Endothelial cell of umbilical vein (primary cell): ENCODE data around the gene SH2D3C. TPM values are rescaled to one million over a fixed set of nuclear protein-coding genes. Genes with fewer than 3 reads are reported as not detected.

ENCODE experiments used
- BruUV-seq: library from RNA; stranded (reverse); fragments of 400-500 nt; replicated peaks from 2 replicates; lab custom pipeline; 2021; lab: Mats Ljungman, UMichigan
- CTCF ChIA-PET: fragments of 300-600, 350-600 bp; sonication (Branson Sonifier 250); formaldehyde crosslinking; loops from one replicate; lab custom pipeline; 2021; ENCODE audit warnings: antibody characterized with exemption, inconsistent platforms; lab: Charles Lee
- POLR2A ChIA-PET: fragments of 300-600, 350-600 bp; sonication (Branson Sonifier 250); formaldehyde crosslinking; loops from one replicate; lab custom pipeline; 2021; ENCODE audit warnings: antibody characterized with exemption, inconsistent platforms; lab: Charles Lee
- DNase-seq: peaks from one replicate; pipeline ENCODE4 v3.0.0-alpha.2; 2011; ENCODE audit warnings: low read depth, low spot score
- FAIRE-seq: peaks from 2 replicates; lab custom pipeline; 2011; peaks lifted over from hg19 to GRCh38; lab: Jason Lieb, UNC
- H2AFZ ChIP-seq: 2 replicates; pipeline ENCODE4 v1.6.0; 2012; ENCODE audit warnings: low read depth, low read length, control low read depth, inconsistent platforms
- H3K27ac ChIP-seq: 2 replicates; pipeline ENCODE4 v1.5.1; 2011; ENCODE audit warnings: low read depth, mild to moderate bottlenecking, control low read depth, low read length, moderate library complexity; ENCODE audit not compliant: insufficient read depth
- H3K27me3 ChIP-seq, 2 experiments: 2 replicates each; pipeline versions ENCODE4 v1.6.0 to v1.6.1; 2011; ENCODE audit warnings: low read length in 2 of 2, mixed read lengths in 1 of 2; ENCODE audit not compliant: control insufficient read depth in 2 of 2, insufficient read depth in 2 of 2
- H3K36me3 ChIP-seq, 2 experiments: 2 replicates in 1 of 2; 3 replicates in 1 of 2; pipeline ENCODE4 v1.5.1; 2011; ENCODE audit warnings: low read length in 2 of 2, mild to moderate bottlenecking in 1 of 2, moderate library complexity in 1 of 2; ENCODE audit not compliant: control insufficient read depth in 2 of 2, insufficient read depth in 2 of 2; ENCODE audit errors: extremely low read depth in 1 of 2
- H3K4me1 ChIP-seq: 3 replicates; pipeline ENCODE4 v1.5.1; 2011; ENCODE audit warnings: mild to moderate bottlenecking, low read length; ENCODE audit not compliant: control insufficient read depth, insufficient read depth; ENCODE audit errors: extremely low read depth
- H3K4me2 ChIP-seq: 2 replicates; pipeline ENCODE4 v1.6.1; 2011; ENCODE audit warnings: low read length, control low read depth, mixed read lengths; ENCODE audit not compliant: insufficient read depth
- H3K4me3 ChIP-seq, 3 experiments: fragments of 200-600 bp in 1 of 3; sonication (generic), shearing (Covaris generic) in 1 of 3; replicated peaks in 1 of 3; 2 replicates each; pipeline ENCODE4 v1.5.1; 2011 to 2016; ENCODE audit warnings: control low read depth in 3 of 3, low read length in 3 of 3, mild to moderate bottlenecking in 2 of 3, inconsistent platforms in 1 of 3, low read depth in 1 of 3, moderate library complexity in 1 of 3; ENCODE audit not compliant: insufficient read depth in 1 of 3
- H3K79me2 ChIP-seq: 2 replicates; pipeline ENCODE4 v1.6.0; 2012; ENCODE audit warnings: low read length, inconsistent platforms; ENCODE audit not compliant: control insufficient read depth, insufficient read depth
- H3K9ac ChIP-seq: replicated peaks from 2 replicates; pipeline ENCODE3; 2011; ENCODE audit warnings: low read length, control low read depth; ENCODE audit not compliant: insufficient read depth; ENCODE audit errors: extremely low read depth
- H3K9me1 ChIP-seq: replicated peaks from 3 replicates; pipeline ENCODE4 v1.6.0; 2011; ENCODE audit warnings: mild to moderate bottlenecking, low read length; ENCODE audit not compliant: control insufficient read depth, insufficient read depth; ENCODE audit errors: extremely low read depth
- H3K9me3 ChIP-seq: replicated peaks from 2 replicates; pipeline ENCODE4 v1.5.1; 2012; ENCODE audit warnings: low read length, inconsistent platforms; ENCODE audit not compliant: control insufficient read depth, insufficient read depth
- H4K20me1 ChIP-seq: replicated peaks from 2 replicates; pipeline ENCODE3; 2011; ENCODE audit warnings: mild to moderate bottlenecking, low read length; ENCODE audit not compliant: control insufficient read depth, insufficient read depth; ENCODE audit errors: extremely low read depth
- EZH2 ChIP-seq: IDR thresholded peaks from 2 replicates; pipeline ENCODE4 v1.6.1; 2012; ENCODE audit warnings: borderline replicate concordance, low read depth, mild to moderate bottlenecking, moderate library complexity, low read length, inconsistent platforms; ENCODE audit not compliant: severe bottlenecking
- FOS ChIP-seq: IDR thresholded peaks from 2 replicates; pipeline ENCODE4 v1.6.1; 2011; ENCODE audit warnings: mild to moderate bottlenecking, low read length, moderate library complexity, borderline replicate concordance; ENCODE audit not compliant: insufficient read depth
- GATA2 ChIP-seq: IDR thresholded peaks from 2 replicates; pipeline ENCODE4 v1.7.0; 2011; ENCODE audit warnings: low read depth, mild to moderate bottlenecking, moderate library complexity, mixed read lengths, low read length; ENCODE audit not compliant: insufficient read length, insufficient read depth
- JUN ChIP-seq: IDR thresholded peaks from 2 replicates; pipeline ENCODE4 v1.6.1; 2011; ENCODE audit warnings: borderline replicate concordance, low read depth; ENCODE audit not compliant: insufficient read length, insufficient read depth
- MYC ChIP-seq: IDR thresholded peaks from one replicate; pipeline ENCODE4 v1.6.1; 2011; ENCODE audit warnings: mild to moderate bottlenecking, low read depth, low read length
- POLR2A ChIP-seq: IDR thresholded peaks from 2 replicates; pipeline ENCODE4 v1.6.1; 2012; ENCODE audit warnings: low read depth, mild to moderate bottlenecking, control low read depth, low read length
- POLR2AphosphoS5 ChIP-seq: IDR thresholded peaks from 2 replicates; pipeline ENCODE4 v1.6.1; 2012; ENCODE audit warnings: low read depth, mild to moderate bottlenecking, control low read depth, low read length, moderate library complexity; ENCODE audit not compliant: insufficient read depth
- dilution Hi-C: fragments of 300-500 bp; cut with MboI; formaldehyde crosslinking; loops from one replicate; pipeline ENCODE4 v1.15.0; 2019; ENCODE audit warnings: low sequenced_read_pairs; ENCODE audit not compliant: extremely low pct_ligation_motif_present
- intact Hi-C: fragments of 100-400 bp; cut with micrococcal nuclease; formaldehyde crosslinking; loops from one replicate; pipeline ENCODE4 v1.10.0; 2022
- polyA plus RNA-seq, 4 experiments: library from polyadenylated mRNA; depleted of rRNA in 3 of 4; stranded (reverse) in 3 of 4; unstranded in 1 of 4; fragments of >200 nt; gene quantifications; 2 replicates each; pipeline versions ENCODE4 v1.2.1 to v1.2.3, GENCODE V29; 2011 to 2012; ENCODE audit warnings: missing spikeins in 1 of 4
- total RNA-seq: library from RNA; stranded (reverse); gene quantifications from 2 replicates; pipeline ENCODE4 v1.2.3, GENCODE V29; 2021
- TF ChIP-seq, protein P1 (sequence below): IDR thresholded peaks from 2 replicates; pipeline ENCODE4 v1.6.1; 2011; ENCODE audit not compliant: insufficient read depth, insufficient read length
- TF ChIP-seq, protein P2 (sequence below), 2 donors: IDR thresholded peaks; 1 replicate in 1 of 2; 2 replicates in 1 of 2; pipeline ENCODE4 v1.5.1; 2011; ENCODE audit warnings: low read length in 2 of 2, mild to moderate bottlenecking in 2 of 2, moderate library complexity in 2 of 2, control low read depth in 1 of 2, inconsistent platforms in 1 of 2, low read depth in 1 of 2; ENCODE audit not compliant: insufficient read depth in 1 of 2; ENCODE audit errors: extremely low read depth in 1 of 2

The SH2D3C gene
- total and polyA plus RNA-seq, 2 donors (not counting 3 experiments of a cell fraction or from before 2014, with no cell fraction given), result 95.0 to 173 TPM

DNA sequence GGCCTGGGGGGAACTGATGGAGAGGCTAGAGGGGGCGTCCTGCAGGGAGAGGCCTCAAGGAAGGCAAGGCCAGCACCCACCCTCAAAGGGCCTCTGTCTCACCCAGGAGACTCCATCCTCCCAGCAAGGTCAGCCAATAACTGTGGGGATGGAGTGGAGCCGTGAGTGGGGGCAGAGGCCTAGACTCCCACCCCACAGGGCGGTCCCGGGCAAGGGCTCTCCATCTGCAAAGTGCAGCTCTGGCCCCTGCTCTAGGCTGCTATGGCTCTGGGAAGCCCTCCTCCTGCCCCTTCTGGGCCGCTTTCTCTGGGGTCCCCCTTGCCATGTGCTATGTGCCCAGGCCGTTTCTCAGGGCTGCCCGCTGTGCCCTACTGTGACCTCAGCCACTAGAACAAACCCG is 38.3 kb upstream of the SH2D3C start:
- H3K27me3 ChIP-seq, result no peaks in the 10 kb centered on the region

More for the DNA sequence above, 38.3 kb upstream of the SH2D3C start:
- ChIA-PET POLR2A (interaction anchor here (1.2 kb wide), 1 partner anchor 46 kb away, joined by 3 read pairs; no protein-coding TSS in a partner anchor), CTCF (interaction anchor here (1.2 to 8.4 kb wide), 5 partner anchors 11 to 104 kb away, joined by 4 to 76 read pairs (median 6); partner anchors contain the start of genes ENG and TOR2A)
- Histone ChIP-seq H3K9me3 (no peaks in the 10 kb centered on the region), H4K20me1 (no peaks in the 10 kb centered on the region), H3K27ac (no peak overlapping the region), H3K9me1 (no peaks in the 10 kb centered on the region), H3K4me2 (no peak overlapping the region), H3K79me2 (peaks cover 15% of the 10 kb centered on the region), H3K9ac (no peak overlapping the region), H2AFZ (no peak overlapping the region), H3K4me3 (no peak overlapping the region), H3K4me1 (peaks cover 10% of the 10 kb centered on the region), H3K36me3 (peaks cover 33 to 65% of the 10 kb centered on the region in 2 experiments)
- TF ChIP-seq MYC (no peak), EZH2 (no peak), FOS (no peak), GATA2 (no peak), JUN (no peak), POLR2AphosphoS5 (no peak), POLR2A (no peak)
- TF ChIP-seq, protein P1, sequence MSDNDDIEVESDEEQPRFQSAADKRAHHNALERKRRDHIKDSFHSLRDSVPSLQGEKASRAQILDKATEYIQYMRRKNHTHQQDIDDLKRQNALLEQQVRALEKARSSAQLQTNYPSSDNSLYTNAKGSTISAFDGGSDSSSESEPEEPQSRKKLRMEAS, result no peak
- TF ChIP-seq, protein P2, sequence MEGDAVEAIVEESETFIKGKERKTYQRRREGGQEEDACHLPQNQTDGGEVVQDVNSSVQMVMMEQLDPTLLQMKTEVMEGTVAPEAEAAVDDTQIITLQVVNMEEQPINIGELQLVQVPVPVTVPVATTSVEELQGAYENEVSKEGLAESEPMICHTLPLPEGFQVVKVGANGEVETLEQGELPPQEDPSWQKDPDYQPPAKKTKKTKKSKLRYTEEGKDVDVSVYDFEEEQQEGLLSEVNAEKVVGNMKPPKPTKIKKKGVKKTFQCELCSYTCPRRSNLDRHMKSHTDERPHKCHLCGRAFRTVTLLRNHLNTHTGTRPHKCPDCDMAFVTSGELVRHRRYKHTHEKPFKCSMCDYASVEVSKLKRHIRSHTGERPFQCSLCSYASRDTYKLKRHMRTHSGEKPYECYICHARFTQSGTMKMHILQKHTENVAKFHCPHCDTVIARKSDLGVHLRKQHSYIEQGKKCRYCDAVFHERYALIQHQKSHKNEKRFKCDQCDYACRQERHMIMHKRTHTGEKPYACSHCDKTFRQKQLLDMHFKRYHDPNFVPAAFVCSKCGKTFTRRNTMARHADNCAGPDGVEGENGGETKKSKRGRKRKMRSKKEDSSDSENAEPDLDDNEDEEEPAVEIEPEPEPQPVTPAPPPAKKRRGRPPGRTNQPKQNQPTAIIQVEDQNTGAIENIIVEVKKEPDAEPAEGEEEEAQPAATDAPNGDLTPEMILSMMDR (IDR thresholded peaks at IDR 0.05; ENCODE audit: extremely low read depth in 1 of 2, insufficient read depth in 1 of 2, low read depth in 1 of 2, low read length in 2 of 2), result no peak
- FAIRE-seq (peak; percentile 8), DNase-seq (no peak)
- intact Hi-C loops (loop anchor here (2.0 kb wide), 1 partner anchor 54 kb away; no protein-coding TSS in a partner anchor), dilution Hi-C loops (no loop called here)
- no TSS peak for BruUV-seq
